KOPT-K1 (cell line): ENCODE data around the gene UGT2B7.
"Not testable (repeated sequence)": the region's sequence is repeated elsewhere in the genome, so short reads cannot be mapped to it uniquely, and the experiment has no call there.

Source experiments
- H3K27ac ChIP-seq: fragments of 200-600 bp; sonication (generic); 2 replicates; pipeline ENCODE4 v1.5.1; 2016; ENCODE audit warnings: antibody characterized with exemption, mild to moderate bottlenecking, low read depth, low read length; ENCODE audit not compliant: poor library complexity, severe bottlenecking
- H3K36me3 ChIP-seq: fragments of 200-600 bp; sonication (generic); 2 replicates; pipeline ENCODE4 v1.5.1; 2017; ENCODE audit warnings: antibody characterized with exemption, mild to moderate bottlenecking, low read length, moderate library complexity; ENCODE audit not compliant: insufficient read depth
- H3K9me3 ChIP-seq: fragments of 200-600 bp; sonication (generic); 2 replicates; pipeline ENCODE4 v1.5.1; 2017; ENCODE audit warnings: antibody characterized with exemption, low read length, mild to moderate bottlenecking; ENCODE audit not compliant: insufficient read depth, poor library complexity, severe bottlenecking

The UGT2B7 gene

GRCh38 chr4:69069085-69069484, 27.2 kb upstream of the UGT2B7 start:
- H3K36me3 ChIP-seq: no peaks in the 10 kb centered on the region
- no peaks in the 10 kb centered on the region for H3K9me3 ChIP-seq
- no peak overlapping the region for H3K27ac ChIP-seq

GRCh38 chr4:69070590-69070989, 25.7 kb upstream of the UGT2B7 start:
- no peaks in the 10 kb centered on the region for H3K9me3 ChIP-seq
- no peaks in the 10 kb centered on the region for H3K36me3 ChIP-seq
- no peak overlapping the region for H3K27ac ChIP-seq

DNA sequence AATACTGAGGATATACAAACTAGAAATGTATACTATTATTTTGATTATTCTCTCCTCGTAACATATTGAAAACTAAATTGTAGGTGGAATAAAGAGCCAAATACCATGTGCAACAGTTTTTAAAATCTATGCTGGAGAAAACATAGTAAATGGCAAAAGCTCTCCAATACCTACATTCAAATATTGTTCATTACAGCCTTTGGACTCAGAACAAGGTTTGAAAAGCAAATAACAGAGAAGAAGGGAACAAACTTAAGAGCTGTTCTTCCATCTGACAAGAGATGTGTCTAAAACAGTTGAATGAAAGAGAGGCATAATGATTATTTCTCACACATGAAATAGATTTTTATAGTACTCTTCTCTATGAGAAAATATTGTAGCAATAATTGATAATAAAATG, 25.0 kb upstream of the UGT2B7 start:
- Histone ChIP-seq H3K27ac (no peak overlapping the region), H3K36me3 (no peaks in the 10 kb centered on the region), H3K9me3 (no peaks in the 10 kb centered on the region)

DNA sequence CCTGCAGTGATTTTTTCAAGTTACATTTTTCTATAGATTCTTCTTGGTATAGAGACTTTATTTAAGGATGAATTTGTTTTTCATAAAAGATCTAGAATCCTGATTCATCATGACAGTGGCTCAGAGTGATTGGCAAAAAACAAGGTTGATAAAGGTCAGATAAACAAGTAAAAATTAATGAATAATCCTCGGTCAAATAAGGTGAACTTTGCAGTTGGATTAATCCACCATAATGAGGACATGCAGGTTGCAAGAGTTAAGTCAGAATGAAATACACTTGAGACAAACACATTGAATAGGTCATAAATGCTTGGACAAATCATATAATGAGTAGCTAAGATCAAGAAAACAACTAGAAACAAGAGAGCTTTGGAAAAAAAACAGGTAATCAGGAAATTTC, 22.9 kb upstream of the UGT2B7 start:
- H3K9me3 ChIP-seq: no peaks in the 10 kb centered on the region
- H3K36me3 ChIP-seq: no peaks in the 10 kb centered on the region
- no peak overlapping the region for H3K27ac ChIP-seq

DNA sequence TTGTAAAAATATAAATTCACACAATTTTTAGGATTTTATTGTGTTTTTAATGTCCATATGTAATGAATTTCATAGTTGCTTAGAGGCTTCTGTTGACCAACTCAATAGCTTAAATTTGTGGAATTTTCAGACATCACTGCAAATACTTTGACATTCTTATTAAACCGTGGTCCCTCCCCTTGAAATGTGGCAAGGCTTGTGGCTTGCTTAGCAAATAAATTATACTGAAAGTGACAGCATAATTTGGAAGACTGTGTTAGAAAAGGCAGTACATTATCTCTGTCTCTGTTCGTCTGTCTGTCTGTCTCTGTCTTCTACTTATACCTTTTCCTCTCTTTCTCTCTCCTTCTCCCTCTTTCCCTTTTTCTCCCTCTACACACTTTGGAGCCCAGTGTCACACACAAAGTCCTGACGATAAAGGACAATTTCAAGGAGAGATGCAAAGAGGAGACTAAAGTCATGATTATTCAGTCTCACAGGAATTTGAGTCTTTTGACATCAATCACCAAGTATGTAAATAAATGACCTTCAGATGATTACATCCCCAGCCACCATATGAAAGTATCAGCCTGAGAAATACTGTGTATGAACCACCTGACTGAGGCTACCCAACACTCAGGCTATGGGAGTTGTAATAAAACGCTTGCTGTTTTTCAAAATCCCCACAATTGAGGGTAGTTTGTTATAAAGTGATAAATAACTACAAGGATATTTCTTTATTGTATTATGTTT, 21.0 kb upstream of the UGT2B7 start:
- no peaks in the 10 kb centered on the region for H3K36me3 ChIP-seq
- H3K27ac ChIP-seq: no peak overlapping the region
- H3K9me3 ChIP-seq: no peaks in the 10 kb centered on the region

DNA sequence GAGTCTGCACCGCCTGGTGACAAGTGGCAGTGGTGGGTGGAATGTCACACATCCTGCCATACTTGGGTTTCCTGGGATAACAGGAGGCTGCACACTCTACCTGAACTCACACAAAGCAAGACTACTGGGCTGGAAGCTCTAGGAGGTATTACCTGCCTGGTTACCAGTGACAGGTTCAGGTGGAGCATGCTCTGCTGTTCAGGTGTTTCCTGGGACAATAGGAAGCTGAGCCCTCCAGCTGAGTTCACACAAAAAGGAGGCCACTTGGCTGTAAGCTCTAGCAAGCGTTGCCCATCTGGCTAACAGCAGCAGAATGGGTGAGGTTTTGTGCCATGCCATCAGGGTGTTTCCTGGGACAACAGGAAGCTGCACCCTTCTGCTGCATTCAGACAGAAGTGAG, 17.4 kb upstream of the UGT2B7 start:
- Histone ChIP-seq H3K9me3 (no peaks in the 10 kb centered on the region), H3K36me3 (no peaks in the 10 kb centered on the region), H3K27ac (no peak overlapping the region)

GRCh38 chr4:69088473-69088872, 7.8 kb upstream of the UGT2B7 start:
- H3K36me3 ChIP-seq: no peaks in the 10 kb centered on the region
- no peaks in the 10 kb centered on the region for H3K9me3 ChIP-seq
- no peak overlapping the region for H3K27ac ChIP-seq

- Histone ChIP-seq H3K36me3 (no peaks in the 10 kb centered on the region), H3K9me3 (no peaks in the 10 kb centered on the region), H3K27ac (no peak overlapping the region)
These were observed 6.9 kb upstream of the UGT2B7 start for GRCh38 chr4:69089388-69089787.

DNA sequence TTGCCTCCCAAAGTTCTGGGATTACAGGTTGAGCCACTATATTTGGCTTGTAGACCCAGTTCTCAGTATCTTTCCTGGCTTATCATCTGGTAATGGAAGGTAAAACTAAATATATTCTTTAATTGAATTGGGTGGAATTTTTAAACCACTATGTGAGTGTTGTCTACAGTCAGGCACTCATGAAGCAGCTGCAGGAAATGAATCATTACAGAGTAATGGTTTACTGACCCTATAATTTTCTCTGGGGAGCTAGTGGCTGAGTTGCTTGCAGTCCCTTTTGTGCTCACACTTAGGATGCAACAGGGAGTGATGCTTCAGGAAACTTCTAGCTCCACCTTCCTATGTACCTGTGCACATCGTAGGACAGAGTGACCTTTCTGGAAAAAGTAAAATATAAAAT, 4.1 kb upstream of the UGT2B7 start:
- Histone ChIP-seq H3K36me3 (no peaks in the 10 kb centered on the region), H3K27ac (no peak overlapping the region), H3K9me3 (no peaks in the 10 kb centered on the region)

DNA sequence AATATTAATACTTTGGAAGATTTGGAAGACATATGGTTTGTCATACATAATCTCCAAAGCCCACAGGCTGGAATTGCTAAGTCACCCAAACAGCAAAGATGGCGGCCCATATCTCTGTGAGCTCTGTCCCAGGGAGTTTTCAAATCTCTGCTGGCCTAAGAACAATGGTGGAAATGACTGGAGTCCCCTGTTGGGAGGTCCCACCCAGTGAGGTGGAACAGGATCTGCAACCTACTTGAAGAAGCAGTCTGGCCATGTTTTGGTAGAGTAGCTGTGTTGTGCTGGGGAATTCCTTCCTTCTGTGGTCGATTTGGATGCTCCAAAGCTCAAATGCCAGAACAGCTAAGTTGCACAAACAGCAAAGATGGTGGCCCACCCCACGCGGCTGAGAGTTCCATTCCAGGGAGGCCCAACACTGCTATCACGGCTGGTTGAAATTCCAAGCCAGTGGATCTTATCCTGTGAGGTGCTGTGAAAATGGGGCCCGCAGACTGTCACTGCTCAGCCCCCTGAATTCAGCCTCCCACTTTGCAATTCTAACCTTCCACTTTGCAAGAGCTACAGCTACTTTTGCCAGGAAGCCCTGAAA, 3.2 kb upstream of the UGT2B7 start:
- Histone ChIP-seq H3K9me3 (no peaks in the 10 kb centered on the region), H3K27ac (no peak overlapping the region), H3K36me3 (no peaks in the 10 kb centered on the region)

DNA sequence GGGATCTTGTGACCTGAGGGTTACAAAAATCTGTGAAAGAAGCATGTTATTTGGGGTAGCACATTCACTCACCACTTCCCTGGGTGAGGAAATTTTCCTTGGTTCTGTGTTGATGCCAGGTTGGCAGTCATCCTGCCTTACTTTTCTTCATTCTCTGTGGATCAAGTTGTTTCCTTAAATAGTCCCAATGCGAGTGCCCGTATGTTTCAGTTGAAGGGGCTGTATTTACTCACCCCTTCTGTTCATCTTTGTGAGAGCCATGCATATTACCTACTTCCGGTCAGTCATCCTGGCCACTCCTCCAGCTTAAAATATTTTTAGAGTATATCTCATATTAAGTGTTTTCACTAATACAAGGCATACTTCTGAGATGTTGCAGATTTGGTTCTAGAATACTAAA, 2.6 kb upstream of the UGT2B7 start:
- Histone ChIP-seq H3K9me3 (no peaks in the 10 kb centered on the region), H3K27ac (no peak overlapping the region), H3K36me3 (no peaks in the 10 kb centered on the region)

GRCh38 chr4:69095301-69095731, 958 bp upstream of the UGT2B7 start:
- Histone ChIP-seq H3K36me3 (no peaks in the 10 kb centered on the region), H3K27ac (no peak overlapping the region), H3K9me3 (no peaks in the 10 kb centered on the region)

DNA sequence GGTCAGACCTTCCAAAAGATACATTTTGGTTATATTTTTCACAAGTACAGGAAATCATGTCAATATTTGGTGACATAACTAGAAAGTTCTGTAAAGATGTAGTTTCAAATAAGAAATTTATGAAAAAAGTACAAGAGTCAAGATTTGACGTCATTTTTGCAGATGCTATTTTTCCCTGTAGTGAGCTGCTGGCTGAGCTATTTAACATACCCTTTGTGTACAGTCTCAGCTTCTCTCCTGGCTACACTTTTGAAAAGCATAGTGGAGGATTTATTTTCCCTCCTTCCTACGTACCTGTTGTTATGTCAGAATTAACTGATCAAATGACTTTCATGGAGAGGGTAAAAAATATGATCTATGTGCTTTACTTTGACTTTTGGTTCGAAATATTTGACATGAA, 536 bp downstream of the UGT2B7 start:
- Histone ChIP-seq H3K9me3 (no peaks in the 10 kb centered on the region), H3K27ac (no peak overlapping the region), H3K36me3 (no peaks in the 10 kb centered on the region)

DNA sequence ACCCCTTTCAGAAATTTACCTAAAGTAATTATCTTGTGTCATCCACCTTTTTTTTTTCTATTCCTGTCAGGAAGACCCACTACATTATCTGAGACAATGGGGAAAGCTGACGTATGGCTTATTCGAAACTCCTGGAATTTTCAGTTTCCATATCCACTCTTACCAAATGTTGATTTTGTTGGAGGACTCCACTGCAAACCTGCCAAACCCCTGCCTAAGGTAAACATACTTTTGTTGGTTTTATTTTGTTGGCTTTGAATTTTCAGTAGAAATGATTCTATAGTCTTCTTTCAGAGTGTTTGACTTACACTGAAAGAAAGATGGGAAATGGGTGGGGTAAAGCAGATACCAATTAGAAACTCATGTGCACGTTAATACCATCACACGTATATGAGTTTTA, 2.2 kb downstream of the UGT2B7 start:
- no peak overlapping the region for H3K27ac ChIP-seq
- no peaks in the 10 kb centered on the region for H3K9me3 ChIP-seq
- no peaks in the 10 kb centered on the region for H3K36me3 ChIP-seq

- Histone ChIP-seq H3K9me3 (no peaks in the 10 kb centered on the region), H3K27ac (no peak overlapping the region), H3K36me3 (no peaks in the 10 kb centered on the region)
These were observed 3.6 kb downstream of the UGT2B7 start for GRCh38 chr4:69099910-69100309.

DNA sequence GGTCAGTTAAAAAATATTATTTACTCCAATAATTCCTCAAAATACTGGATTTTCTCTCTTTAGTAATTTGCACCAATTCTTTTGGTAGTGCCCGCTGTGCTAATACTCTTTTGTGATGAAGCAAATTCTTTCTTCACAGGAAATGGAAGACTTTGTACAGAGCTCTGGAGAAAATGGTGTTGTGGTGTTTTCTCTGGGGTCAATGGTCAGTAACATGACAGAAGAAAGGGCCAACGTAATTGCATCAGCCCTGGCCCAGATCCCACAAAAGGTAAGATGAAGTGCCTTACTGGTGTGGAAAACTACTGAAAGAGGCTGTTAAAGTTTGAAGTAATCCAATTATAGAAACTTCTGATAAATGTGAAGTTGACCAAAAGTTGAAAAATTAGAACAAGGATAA, 6.4 kb downstream of the UGT2B7 start:
- not testable (repeated sequence) for H3K27ac ChIP-seq, H3K36me3 ChIP-seq, H3K9me3 ChIP-seq
